Small intestine (tissue), 7 donors: ENCODE results near the gene BMPR1B. TPM values are rescaled to one million over a fixed set of nuclear protein-coding genes. Genes with fewer than 3 reads are reported as not detected.
A peak's percentile ranks its signal among the peaks of the same experiment; 100 is the strongest.
"Not testable (repeated sequence)": the region's sequence is repeated elsewhere in the genome, so short reads cannot be mapped to it uniquely, and the experiment has no call there.

Experiments used
- DNase-seq, 2 donors: peaks; one replicate each; pipeline versions ENCODE4 v3.0.0 to v3.0.0-alpha.2; 2013
- FAIRE-seq: peaks from 2 replicates; lab custom pipeline; 2012; peaks lifted over from hg19 to GRCh38; lab: Jason Lieb, UNC
- H3K27ac ChIP-seq, 3 donors: one replicate each; pipeline ENCODE4 v1.5.1; 2013; ENCODE audit warnings: low read length in 2 of 3, mild to moderate bottlenecking in 2 of 3, control low read depth in 1 of 3, inconsistent platforms in 1 of 3, low read depth in 1 of 3, moderate library complexity in 1 of 3
- H3K27me3 ChIP-seq, 3 donors: one replicate each; pipeline ENCODE4 v1.6.1; 2013; ENCODE audit warnings: low read length in 3 of 3, inconsistent platforms in 1 of 3; ENCODE audit not compliant: control insufficient read depth in 3 of 3, insufficient read depth in 3 of 3
- H3K36me3 ChIP-seq, 3 donors: one replicate each; pipeline ENCODE4 v1.6.1; 2013; ENCODE audit warnings: low read length in 3 of 3, inconsistent platforms in 1 of 3, low read depth in 1 of 3, mild to moderate bottlenecking in 1 of 3, moderate library complexity in 1 of 3; ENCODE audit not compliant: control insufficient read depth in 3 of 3, insufficient read depth in 2 of 3
- H3K4me1 ChIP-seq, 3 donors: one replicate each; pipeline ENCODE4 v1.6.1; 2013; ENCODE audit warnings: low read length in 2 of 3, inconsistent platforms in 1 of 3, low read depth in 1 of 3, mild to moderate bottlenecking in 1 of 3, moderate library complexity in 1 of 3; ENCODE audit not compliant: control insufficient read depth in 3 of 3, insufficient read depth in 2 of 3
- H3K4me3 ChIP-seq, 3 donors: one replicate each; pipeline ENCODE4 v1.5.1; 2013; ENCODE audit warnings: low read length in 3 of 3, control low read depth in 1 of 3, inconsistent platforms in 1 of 3, low read depth in 1 of 3, mild to moderate bottlenecking in 1 of 3, moderate library complexity in 1 of 3
- H3K9me3 ChIP-seq, 2 donors: one replicate each; pipeline ENCODE4 v1.6.1; 2013; ENCODE audit warnings: low read depth in 1 of 2, low read length in 1 of 2; ENCODE audit not compliant: control insufficient read depth in 2 of 2, insufficient read depth in 1 of 2
- WGBS, 3 donors: extraction: QIAGEN DNeasy Blood & Tissue Kit; methylation state at CpG; one replicate each; pipeline ENCODE4 v1.1.7; 2013; 5-methylcytosine and 5-hydroxymethylcytosine counted together
- polyA plus RNA-seq, 4 donors: library from polyadenylated mRNA; stranded (reverse) in 3 of 4; unstranded in 1 of 4; fragments of 200-250 nt in 3 of 4; fragments of 120-200 nt in 1 of 4; gene quantifications; one replicate each; pipeline versions ENCODE4 v1.2.1 to v1.2.3, GENCODE V29; 2013
- donor health status: healthy with polysubstance abuse.
- donor health status: control.
- donor health status: control.
- donor health status: Bipolar disorder and iron deficiency.
- donor health status: healthy.

The BMPR1B gene
- polyA plus RNA-seq, 4 donors = 0.07 to 0.10 TPM; not detected in 2

GRCh38 chr4:95159384-95159783, 401.6 kb downstream of the BMPR1B start:
- 70 to 82% (median 79%) methylated on average over 4 of the region's 4 CpGs for WGBS, 3 donors
- FAIRE-seq = no peak
- Histone ChIP-seq H3K36me3 (no peaks in the 10 kb centered on the region), H3K4me3 (no peak overlapping the region), H3K27me3 (no peaks in the 10 kb centered on the region), H3K27ac (no peak overlapping the region), H3K4me1 (no peaks in the 10 kb centered on the region), H3K9me3 (no peaks in the 10 kb centered on the region)
- no peak for DNase-seq

- 76 to 82% (median 76%) methylated on average over 12 of the region's 12 CpGs for WGBS, 3 donors
These were observed 404.2 kb downstream of the BMPR1B start for GRCh38 chr4:95161781-95162469.

GRCh38 chr4:95162867-95163266, 405.1 kb downstream of the BMPR1B start:
- no peaks in the 10 kb centered on the region for H3K36me3 ChIP-seq
- H3K9me3 ChIP-seq = no peaks in the 10 kb centered on the region
- no peaks in the 10 kb centered on the region for H3K27me3 ChIP-seq
- H3K4me1 ChIP-seq = no peaks in the 10 kb centered on the region
- H3K4me3 ChIP-seq = no peak overlapping the region
- FAIRE-seq = no peak
- no peak overlapping the region for H3K27ac ChIP-seq
- 76 to 85% (median 79%) methylated on average over 6 of the region's 6 CpGs for WGBS, 3 donors
- no peak for DNase-seq

More at GRCh38 chr4:95161781-95162469, 404.2 kb downstream of the BMPR1B start:
- Histone ChIP-seq H3K27me3 (no peaks in the 10 kb centered on the region), H3K4me1 (no peaks in the 10 kb centered on the region), H3K36me3 (no peaks in the 10 kb centered on the region), H3K9me3 (no peaks in the 10 kb centered on the region), H3K27ac (no peak overlapping the region), H3K4me3 (no peak overlapping the region)
- no peak for DNase-seq
- FAIRE-seq = no peak

DNA sequence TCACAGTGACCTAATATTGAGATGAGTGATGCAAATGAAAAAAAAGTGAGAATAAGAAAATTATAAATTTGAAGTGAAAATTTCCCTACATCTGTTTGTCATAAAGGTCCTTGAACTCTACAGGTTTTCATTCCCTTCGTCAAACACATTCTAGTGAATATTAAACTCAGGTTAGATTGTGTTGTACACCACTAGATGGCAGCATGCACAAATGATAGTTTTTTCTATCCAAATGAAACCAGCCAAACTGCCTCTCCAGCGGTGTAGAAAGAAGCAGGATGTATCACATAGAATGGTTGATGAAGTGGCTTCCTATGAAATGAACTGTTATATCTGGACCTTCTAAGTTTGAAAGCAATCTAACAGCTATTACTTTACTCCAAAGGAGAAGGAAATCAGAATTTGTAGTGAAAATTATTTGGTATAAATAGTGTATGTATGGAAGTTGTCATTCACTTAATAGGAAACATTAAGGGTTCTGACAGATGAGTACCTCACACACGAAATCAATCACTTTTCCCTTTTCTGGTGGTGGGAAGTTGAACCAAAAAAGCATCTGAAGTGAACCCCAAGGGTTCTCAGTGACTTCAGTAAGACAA, 408.3 kb downstream of the BMPR1B start:
- H3K9me3 ChIP-seq = no peaks in the 10 kb centered on the region
- FAIRE-seq (peak; percentile 39), DNase-seq (peak; percentile 56 to 68)
- H3K27me3 ChIP-seq = no peaks in the 10 kb centered on the region
- H3K4me3 ChIP-seq = no peak overlapping the region
- H3K27ac ChIP-seq = no peak overlapping the region
- no peaks in the 10 kb centered on the region for H3K36me3 ChIP-seq
- 3 to 9% (median 5%) methylated on average over 3 of the region's 3 CpGs for WGBS, 3 donors
- no peaks in the 10 kb centered on the region for H3K4me1 ChIP-seq

- WGBS, 3 donors = 71 to 83% (median 76%) methylated on average over 7 of the region's 7 CpGs
- no peaks in the 10 kb centered on the region for H3K27me3 ChIP-seq
- no peak overlapping the region for H3K27ac ChIP-seq
- no peaks in the 10 kb centered on the region for H3K36me3 ChIP-seq
- no peak overlapping the region for H3K4me3 ChIP-seq
- FAIRE-seq = no peak
- H3K4me1 ChIP-seq = no peaks in the 10 kb centered on the region
- H3K9me3 ChIP-seq = no peaks in the 10 kb centered on the region
- no peak for DNase-seq
These were observed 410.1 kb downstream of the BMPR1B start for GRCh38 chr4:95167805-95168204.

DNA sequence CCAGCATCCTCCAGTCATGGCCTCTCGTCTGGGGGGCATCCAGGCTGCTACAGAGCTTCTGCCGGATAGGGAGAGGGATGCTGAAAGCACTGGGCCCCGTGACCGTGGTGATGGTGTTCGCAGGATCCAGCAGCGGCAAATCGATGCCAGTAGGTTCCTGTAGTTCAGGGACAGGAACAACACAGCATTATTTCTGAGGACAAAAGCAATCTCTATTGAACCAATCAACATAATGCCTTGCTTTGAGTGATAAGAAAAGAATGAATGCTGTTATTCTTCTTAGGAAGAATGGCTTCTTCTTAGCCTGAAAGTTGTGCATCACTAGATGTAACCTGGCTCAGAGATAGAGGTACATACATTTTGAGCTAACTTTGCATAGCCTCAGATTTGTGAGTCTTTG, 412.4 kb downstream of the BMPR1B start:
- DNase-seq (no peak), FAIRE-seq (no peak)
- Histone ChIP-seq H3K27ac (no peak overlapping the region), H3K4me1 (no peaks in the 10 kb centered on the region), H3K4me3 (no peak overlapping the region), H3K27me3 (no peaks in the 10 kb centered on the region), H3K9me3 (no peaks in the 10 kb centered on the region), H3K36me3 (no peaks in the 10 kb centered on the region)
- 80 to 91% (median 87%) methylated on average over 7 of the region's 7 CpGs for WGBS, 3 donors

DNA sequence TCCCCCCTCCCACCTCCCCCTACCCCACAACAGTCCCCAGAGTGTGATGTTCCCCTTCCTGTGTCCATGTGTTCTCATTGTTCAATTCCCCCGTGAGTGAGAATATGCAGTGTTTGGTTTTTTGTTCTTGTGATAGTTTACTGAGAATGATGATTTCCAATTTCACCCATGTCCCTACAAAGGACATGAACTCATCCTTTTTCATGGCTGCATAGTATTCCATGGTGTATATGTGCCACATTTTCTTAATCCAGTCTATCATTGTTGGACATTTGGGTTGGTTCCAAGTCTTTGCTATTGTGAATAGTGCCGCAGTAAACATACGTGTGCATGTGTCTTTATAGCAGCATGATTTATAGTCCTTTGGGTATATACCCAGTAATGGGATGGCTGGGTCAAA, 413.6 kb downstream of the BMPR1B start:
- not testable (repeated sequence) for H3K27me3 ChIP-seq, H3K27ac ChIP-seq, H3K4me1 ChIP-seq, H3K36me3 ChIP-seq, DNase-seq, H3K9me3 ChIP-seq, H3K4me3 ChIP-seq, FAIRE-seq
- WGBS, 3 donors = 89 to 100% (median 90%) methylated on average over 1 of the region's 3 CpGs

- WGBS, 3 donors = 68 to 79% (median 71%) methylated on average over 2 of the region's 2 CpGs
- H3K4me1 ChIP-seq = no peaks in the 10 kb centered on the region
- H3K27ac ChIP-seq = no peak overlapping the region
- H3K27me3 ChIP-seq = no peaks in the 10 kb centered on the region
- H3K36me3 ChIP-seq = peaks cover 0 to 6% (median 0%) of the 10 kb centered on the region in 3 donors
- peaks cover 0 to 11% of the 10 kb centered on the region in 2 donors for H3K9me3 ChIP-seq
- DNase-seq = no peak
- no peak for FAIRE-seq
- H3K4me3 ChIP-seq = no peak overlapping the region
These were observed 421.2 kb downstream of the BMPR1B start for GRCh38 chr4:95178938-95179337.
